Caco-2 (cell line): ENCODE measurements around the gene GDPD4. TPM values are rescaled to one million over a fixed set of nuclear protein-coding genes. Genes with fewer than 3 reads are reported as not detected.

Experiments
- BruUV-seq: library from RNA; stranded (reverse); fragments of 400-500 nt; replicated peaks from 2 replicates; lab custom pipeline; 2021; lab: Mats Ljungman, UMichigan
- CTCF ChIA-PET: fragments of 300-600 bp; sonication (Branson Sonifier 250); formaldehyde crosslinking; loops from one replicate; lab custom pipeline; 2022; ENCODE audit warnings: antibody characterized with exemption; lab: Charles Lee
- POLR2A ChIA-PET: fragments of 300-600 bp; sonication (Branson Sonifier 250); formaldehyde crosslinking; loops from one replicate; lab custom pipeline; 2022; ENCODE audit warnings: antibody characterized with exemption; lab: Charles Lee
- DNase-seq, 2 experiments: peaks; one replicate each; pipeline versions ENCODE4 v3.0.0 to v3.0.0-alpha.2; 2020 to 2022
- H3K27me3 ChIP-seq: replicated peaks from 2 replicates; pipeline ENCODE4 v1.6.0; 2011; ENCODE audit warnings: low read length; ENCODE audit not compliant: control insufficient read depth, insufficient read depth
- H3K36me3 ChIP-seq: 2 replicates; pipeline ENCODE4 v1.5.1; 2011; ENCODE audit warnings: low read length; ENCODE audit not compliant: control insufficient read depth, insufficient read depth
- H3K4me1 ChIP-seq: fragments of 250-450 bp; sonication (Bioruptor Pico); 2 replicates; pipeline ENCODE4 v1.5.1; 2020; ENCODE audit warnings: mild to moderate bottlenecking
- H3K4me3 ChIP-seq: 2 replicates; pipeline ENCODE4 v1.5.1; 2011; ENCODE audit warnings: low read depth, mild to moderate bottlenecking, control low read depth, low read length
- H3K9me3 ChIP-seq: fragments of 250-450 bp; sonication (Bioruptor Pico); 2 replicates; pipeline ENCODE4 v1.5.1; 2020; ENCODE audit warnings: mild to moderate bottlenecking, moderate library complexity
- H3K27ac Mint-ChIP-seq: one replicate; pipeline ENCODE4 v1.8.0; 2022; ENCODE audit warnings: mixed read lengths; ENCODE audit not compliant: unreplicated experiment
- H3K27me3 Mint-ChIP-seq: one replicate; pipeline ENCODE4 v1.8.0; 2022; ENCODE audit warnings: mixed read lengths; ENCODE audit not compliant: insufficient read depth, unreplicated experiment
- H3K36me3 Mint-ChIP-seq: one replicate; pipeline ENCODE4 v1.8.0; 2022; ENCODE audit warnings: mild to moderate bottlenecking, mixed read lengths; ENCODE audit not compliant: insufficient read depth, unreplicated experiment
- H3K4me1 Mint-ChIP-seq: one replicate; pipeline ENCODE4 v1.8.0; 2022; ENCODE audit warnings: low read depth, mixed read lengths; ENCODE audit not compliant: unreplicated experiment
- H3K4me3 Mint-ChIP-seq: one replicate; pipeline ENCODE4 v1.8.0; 2022; ENCODE audit warnings: mild to moderate bottlenecking, moderate library complexity, mixed read lengths; ENCODE audit not compliant: unreplicated experiment
- H3K9me3 Mint-ChIP-seq: one replicate; pipeline ENCODE4 v1.8.0; 2022; ENCODE audit warnings: mixed read lengths; ENCODE audit not compliant: unreplicated experiment
- CTCF ChIP-seq, 2 experiments: fragments of 200-600 bp in 1 of 2; IDR thresholded peaks; 1 replicate in 1 of 2; 2 replicates in 1 of 2; pipeline versions ENCODE4 v1.5.1 to v1.8.0; 2011 to 2022; ENCODE audit warnings: antibody characterized with exemption in 1 of 2, control low read depth in 1 of 2, inconsistent platforms in 1 of 2, low read depth in 1 of 2, low read length in 1 of 2, mild to moderate bottlenecking in 1 of 2, moderate library complexity in 1 of 2; ENCODE audit not compliant: insufficient read depth in 1 of 2, severe bottlenecking in 1 of 2, unreplicated experiment in 1 of 2
- intact Hi-C: fragments of 100-400 bp; cut with micrococcal nuclease; formaldehyde crosslinking; loops from one replicate; pipeline ENCODE4 v1.10.0; 2022; ENCODE audit not compliant: unreplicated experiment
- total RNA-seq: library from RNA; stranded (reverse); gene quantifications from 2 replicates; pipeline ENCODE4 v1.2.3, GENCODE V29; 2022

GDPD4 gene
- total RNA-seq, 1 experiment from 2014 or later = not detected

GRCh38 chr11:77345621-77346020, 44.1 kb upstream of the GDPD4 start:
- Histone ChIP-seq H3K4me3 (no peak overlapping the region), H3K9me3 (no peaks in the 10 kb centered on the region), H3K4me1 (no peaks in the 10 kb centered on the region), H3K27me3 (no peaks in the 10 kb centered on the region), H3K36me3 (no peaks in the 10 kb centered on the region)
- no peaks in the 10 kb centered on the region for H3K27me3 Mint-ChIP-seq
- H3K9me3 Mint-ChIP-seq = no peaks in the 10 kb centered on the region
- no TSS peak for BruUV-seq
- H3K4me3 Mint-ChIP-seq = no peak overlapping the region
- ChIA-PET POLR2A (no interaction called here), CTCF (no interaction called here)
- no peak for DNase-seq
- peaks cover 29% of the 10 kb centered on the region for H3K36me3 Mint-ChIP-seq
- TF ChIP-seq CTCF (IDR thresholded peaks at IDR 0.05; ENCODE audit: insufficient read depth in 1 of 2, low read depth in 1 of 2, low read length in 1 of 2, severe bottlenecking in 1 of 2, unreplicated experiment in 1 of 2) = no peak
- H3K4me1 Mint-ChIP-seq = no peaks in the 10 kb centered on the region
- intact Hi-C loops = no loop called here
- H3K27ac Mint-ChIP-seq = no peak overlapping the region

GRCh38 chr11:77340501-77340900, 39.0 kb upstream of the GDPD4 start:
- Histone ChIP-seq H3K4me3 (no peak overlapping the region), H3K27me3 (no peaks in the 10 kb centered on the region), H3K4me1 (no peaks in the 10 kb centered on the region), H3K9me3 (no peaks in the 10 kb centered on the region), H3K36me3 (0 out of 2 replicates have a peak, but pooled peaks cover 2% of the 10 kb centered on the region)
- H3K27ac Mint-ChIP-seq = no peak overlapping the region
- H3K9me3 Mint-ChIP-seq = no peaks in the 10 kb centered on the region
- intact Hi-C loops = no loop called here
- TF ChIP-seq CTCF (IDR thresholded peaks at IDR 0.05; ENCODE audit: insufficient read depth in 1 of 2, low read depth in 1 of 2, low read length in 1 of 2, severe bottlenecking in 1 of 2, unreplicated experiment in 1 of 2) = no peak
- peaks cover 22% of the 10 kb centered on the region for H3K36me3 Mint-ChIP-seq
- H3K4me1 Mint-ChIP-seq = no peaks in the 10 kb centered on the region
- ChIA-PET CTCF (no interaction called here), POLR2A (no interaction called here)
- H3K4me3 Mint-ChIP-seq = no peak overlapping the region
- BruUV-seq = no TSS peak
- no peak for DNase-seq
- H3K27me3 Mint-ChIP-seq = no peaks in the 10 kb centered on the region

- POLR2A ChIA-PET = interaction anchor here (0.6 kb wide), 1 partner anchor 13 kb away, joined by 4 read pairs; no protein-coding TSS in a partner anchor
- Histone ChIP-seq H3K4me3 (no peak overlapping the region), H3K4me1 (no peaks in the 10 kb centered on the region), H3K9me3 (peaks cover 8% of the 10 kb centered on the region; the same call in 1 of the 2 replicates), H3K27me3 (no peaks in the 10 kb centered on the region), H3K36me3 (peaks cover 7% of the 10 kb centered on the region)
- Mint-ChIP-seq H3K4me3 (no peak overlapping the region), H3K4me1 (no peaks in the 10 kb centered on the region), H3K36me3 (peaks cover 27% of the 10 kb centered on the region), H3K9me3 (no peaks in the 10 kb centered on the region), H3K27me3 (no peaks in the 10 kb centered on the region), H3K27ac (no peak overlapping the region)
- DNase-seq = no peak
- intact Hi-C loops = no loop called here
- TF ChIP-seq CTCF (IDR thresholded peaks at IDR 0.05; ENCODE audit: insufficient read depth in 1 of 2, low read depth in 1 of 2, low read length in 1 of 2, severe bottlenecking in 1 of 2, unreplicated experiment in 1 of 2) = no peak
- BruUV-seq = no TSS peak
- CTCF ChIA-PET = no interaction called here
Observed at GRCh38 chr11:77332259-77332658, 30.8 kb upstream of the GDPD4 start.
